Gastrocnemius medialis (tissue), 4 donors: ENCODE measurements around the gene ACTA1.

ENCODE experiments used
- CTCF ChIP-seq, 5 experiments: fragments of 450-650 bp in 3 of 5; fragments of 200-600 bp in 2 of 5; sonication (generic) in 2 of 5; IDR thresholded peaks in 4 of 5; conservative IDR thresholded peaks in 1 of 5; 1 replicate in 4 of 5; 2 replicates in 1 of 5; pipeline ENCODE4 v1.5.1; 2016 to 2019; ENCODE audit warnings: antibody characterized with exemption in 5 of 5, mild to moderate bottlenecking in 3 of 5, moderate library complexity in 3 of 5
- POLR2A ChIP-seq, 2 donors: fragments of 450-650 bp; IDR thresholded peaks; one replicate each; pipeline ENCODE4 v1.6.1; 2017; ENCODE audit warnings: antibody characterized with exemption in 2 of 2, mild to moderate bottlenecking in 2 of 2, moderate library complexity in 2 of 2

GRCh38 chr1:229456016-229456415 is 22.1 kb upstream of the ACTA1 start:
- TF ChIP-seq CTCF (IDR thresholded peaks at IDR 0.05 in 4 of 5, conservative IDR thresholded peaks at IDR 0.05 in 1 of 5): no peak
- no peak for TF ChIP-seq POLR2A (IDR thresholded peaks at IDR 0.05)
